ENCODE data around the gene POLR3G. TPM values are rescaled to one million over a fixed set of nuclear protein-coding genes. Genes with fewer than 3 reads are reported as not detected.

The POLR3G gene
- total RNA-seq, 1 donor from 2014 or later, result 5.4 TPM

DNA sequence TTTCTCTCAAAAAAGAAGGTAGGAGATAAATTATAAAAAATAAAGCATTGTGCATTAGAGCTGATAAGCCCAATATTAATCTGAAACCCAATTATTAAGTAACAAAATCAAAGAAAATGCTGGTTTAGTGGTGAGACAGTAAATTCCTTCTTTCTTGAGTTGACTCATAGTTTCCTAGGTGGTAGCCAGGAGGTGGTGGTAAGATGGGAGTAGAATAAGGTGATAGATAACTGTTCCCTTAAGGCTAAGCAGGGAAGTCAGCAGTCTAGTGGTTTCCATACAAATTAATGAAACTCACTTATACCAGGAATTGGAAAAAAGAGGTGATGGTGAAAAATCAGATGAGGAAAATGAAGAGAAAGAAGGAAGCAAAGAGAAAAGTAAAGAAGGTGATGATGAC lies 31.6 kb downstream of the POLR3G start:
- H3K4me1 ChIP-seq, result no peaks in the 10 kb centered on the region
- TF ChIP-seq, protein P1, sequence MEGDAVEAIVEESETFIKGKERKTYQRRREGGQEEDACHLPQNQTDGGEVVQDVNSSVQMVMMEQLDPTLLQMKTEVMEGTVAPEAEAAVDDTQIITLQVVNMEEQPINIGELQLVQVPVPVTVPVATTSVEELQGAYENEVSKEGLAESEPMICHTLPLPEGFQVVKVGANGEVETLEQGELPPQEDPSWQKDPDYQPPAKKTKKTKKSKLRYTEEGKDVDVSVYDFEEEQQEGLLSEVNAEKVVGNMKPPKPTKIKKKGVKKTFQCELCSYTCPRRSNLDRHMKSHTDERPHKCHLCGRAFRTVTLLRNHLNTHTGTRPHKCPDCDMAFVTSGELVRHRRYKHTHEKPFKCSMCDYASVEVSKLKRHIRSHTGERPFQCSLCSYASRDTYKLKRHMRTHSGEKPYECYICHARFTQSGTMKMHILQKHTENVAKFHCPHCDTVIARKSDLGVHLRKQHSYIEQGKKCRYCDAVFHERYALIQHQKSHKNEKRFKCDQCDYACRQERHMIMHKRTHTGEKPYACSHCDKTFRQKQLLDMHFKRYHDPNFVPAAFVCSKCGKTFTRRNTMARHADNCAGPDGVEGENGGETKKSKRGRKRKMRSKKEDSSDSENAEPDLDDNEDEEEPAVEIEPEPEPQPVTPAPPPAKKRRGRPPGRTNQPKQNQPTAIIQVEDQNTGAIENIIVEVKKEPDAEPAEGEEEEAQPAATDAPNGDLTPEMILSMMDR (IDR thresholded peaks at IDR 0.05), result no peak
- TF ChIP-seq POLR2AphosphoS5 (IDR thresholded peaks at IDR 0.05; ENCODE audit: insufficient read depth in 1 of 2, low read depth in 1 of 2) (no peak), POLR2A (IDR thresholded peaks at IDR 0.05) (no peak)
- no peaks in the 10 kb centered on the region for H3K36me3 ChIP-seq
- H3K4me3 ChIP-seq, result no peak overlapping the region
- H3K27me3 ChIP-seq, result no peaks in the 10 kb centered on the region
- DNase-seq (ENCODE audit: extremely low spot score in 2 of 2), result no peak
- H3K9me3 ChIP-seq, result no peaks in the 10 kb centered on the region
- H3K27ac ChIP-seq, result no peak overlapping the region
- intact Hi-C loops (cut with DNase I), result no loop called here

DNA sequence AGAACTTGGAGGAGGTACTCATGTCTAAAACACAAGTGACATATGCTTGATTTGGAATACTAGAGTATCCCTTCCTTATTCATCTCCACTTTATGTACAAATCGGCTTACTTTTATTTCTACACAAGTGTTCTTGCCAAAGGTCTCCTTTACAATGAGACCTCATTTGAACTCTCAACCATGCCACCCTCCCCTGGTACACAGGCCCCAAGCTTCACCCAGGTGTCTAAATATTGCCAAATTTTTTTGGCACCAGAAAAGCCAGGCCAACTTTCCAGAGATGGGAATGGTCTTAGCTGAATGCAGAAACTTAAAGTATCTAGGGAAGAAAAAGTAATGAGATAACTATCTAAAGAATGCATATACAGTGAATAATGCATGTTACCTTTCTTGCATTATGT lies 35.8 kb downstream of the POLR3G start:
- no peak for DNase-seq (ENCODE audit: extremely low spot score in 2 of 2)
- TF ChIP-seq POLR2AphosphoS5 (IDR thresholded peaks at IDR 0.05; ENCODE audit: insufficient read depth in 1 of 2, low read depth in 1 of 2), result no peak
- TF ChIP-seq, protein P1 (IDR thresholded peaks at IDR 0.05), result no peak
- TF ChIP-seq POLR2A (IDR thresholded peaks at IDR 0.05), result no peak
- Histone ChIP-seq H3K36me3 (no peaks in the 10 kb centered on the region), H3K27ac (no peak overlapping the region), H3K4me3 (no peak overlapping the region), H3K9me3 (no peaks in the 10 kb centered on the region), H3K27me3 (no peaks in the 10 kb centered on the region), H3K4me1 (no peaks in the 10 kb centered on the region)
- intact Hi-C loops (cut with DNase I), result no loop called here

DNA sequence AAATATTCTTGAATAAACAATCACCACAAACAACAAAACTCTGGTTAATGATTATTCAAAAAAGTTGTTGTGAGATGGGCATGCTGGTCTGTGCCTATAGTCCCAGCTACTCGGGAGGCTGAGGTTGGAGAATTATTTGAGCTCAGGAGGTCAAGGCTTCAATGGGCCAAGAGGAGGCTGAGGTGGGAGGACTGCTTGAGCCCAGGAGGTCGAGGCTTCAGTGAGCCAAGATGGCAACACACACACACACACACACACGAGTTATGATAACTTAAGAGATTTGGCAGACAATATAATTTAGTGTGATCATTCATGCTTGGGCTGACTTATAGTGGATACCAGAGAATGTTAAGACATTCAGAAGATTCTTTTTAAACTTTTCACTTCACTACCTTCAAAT lies 39.9 kb downstream of the POLR3G start:
- H3K4me3 ChIP-seq, result no peak overlapping the region
- no peaks in the 10 kb centered on the region for H3K27me3 ChIP-seq
- intact Hi-C loops (cut with DNase I), result no loop called here
- TF ChIP-seq POLR2AphosphoS5 (IDR thresholded peaks at IDR 0.05; ENCODE audit: insufficient read depth in 1 of 2, low read depth in 1 of 2) (no peak), POLR2A (IDR thresholded peaks at IDR 0.05) (no peak)
- TF ChIP-seq, protein P1 (IDR thresholded peaks at IDR 0.05), result no peak
- DNase-seq (ENCODE audit: extremely low spot score in 2 of 2), result no peak
- H3K9me3 ChIP-seq, result no peaks in the 10 kb centered on the region
- no peaks in the 10 kb centered on the region for H3K4me1 ChIP-seq
- peaks cover 0 to 7% of the 10 kb centered on the region in 2 donors for H3K36me3 ChIP-seq
- H3K27ac ChIP-seq, result no peak overlapping the region

DNA sequence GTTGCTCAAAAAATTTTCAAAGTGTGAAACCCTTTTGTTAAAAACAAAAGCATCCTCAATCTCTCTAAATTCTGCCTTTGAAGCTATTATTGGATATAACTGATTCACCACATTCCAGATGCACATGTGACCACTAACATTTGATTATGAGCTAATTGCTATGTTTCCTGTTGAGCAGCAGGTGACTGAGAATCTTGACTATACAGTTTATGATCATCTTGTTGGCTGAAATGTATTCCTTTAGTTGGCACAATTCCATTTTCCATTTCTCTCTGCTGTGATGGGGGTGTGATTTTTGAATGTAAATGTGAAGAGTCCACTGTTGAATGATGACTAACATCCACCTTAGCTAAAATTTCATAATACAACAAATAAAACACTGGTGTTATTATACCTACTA lies 44.0 kb downstream of the POLR3G start:
- no peaks in the 10 kb centered on the region for H3K4me1 ChIP-seq
- TF ChIP-seq, protein P1 (IDR thresholded peaks at IDR 0.05), result no peak
- TF ChIP-seq POLR2A (IDR thresholded peaks at IDR 0.05) (no peak), POLR2AphosphoS5 (IDR thresholded peaks at IDR 0.05; ENCODE audit: insufficient read depth in 1 of 2, low read depth in 1 of 2) (no peak)
- intact Hi-C loops (cut with DNase I), result no loop called here
- H3K36me3 ChIP-seq, result peaks cover 0 to 7% of the 10 kb centered on the region in 2 donors
- no peak for DNase-seq (ENCODE audit: extremely low spot score in 2 of 2)
- no peak overlapping the region for H3K4me3 ChIP-seq
- no peaks in the 10 kb centered on the region for H3K9me3 ChIP-seq
- no peak overlapping the region for H3K27ac ChIP-seq
- H3K27me3 ChIP-seq, result no peaks in the 10 kb centered on the region

DNA sequence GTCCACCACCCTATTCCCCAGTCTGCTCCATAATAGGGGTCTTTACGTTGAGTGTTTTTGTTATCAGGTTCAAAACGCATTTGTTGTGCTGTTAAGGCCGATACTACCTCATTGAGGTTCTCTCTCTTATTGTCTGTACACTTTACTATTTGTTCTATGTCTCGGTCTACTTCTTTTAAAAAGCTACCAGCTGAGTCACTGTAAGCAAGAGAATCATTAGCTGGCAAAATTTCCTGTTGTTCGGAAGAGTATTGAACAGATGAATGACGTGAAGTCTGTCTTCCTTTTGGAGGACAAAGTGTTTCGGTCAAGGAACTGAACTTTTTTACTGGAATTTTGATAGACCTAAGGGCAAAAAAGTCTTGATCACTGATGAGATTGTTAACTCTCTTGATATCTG lies 44.4 kb downstream of the POLR3G start:
- DNase-seq (ENCODE audit: extremely low spot score in 2 of 2), result no peak
- intact Hi-C loops (cut with DNase I), result no loop called here
- Histone ChIP-seq H3K27ac (no peak overlapping the region), H3K4me1 (no peaks in the 10 kb centered on the region), H3K27me3 (no peaks in the 10 kb centered on the region), H3K9me3 (no peaks in the 10 kb centered on the region), H3K4me3 (no peak overlapping the region), H3K36me3 (peaks cover 3 to 11% of the 10 kb centered on the region in 2 donors)
- TF ChIP-seq, protein P1 (IDR thresholded peaks at IDR 0.05), result no peak
- TF ChIP-seq POLR2AphosphoS5 (IDR thresholded peaks at IDR 0.05; ENCODE audit: insufficient read depth in 1 of 2, low read depth in 1 of 2) (no peak), POLR2A (IDR thresholded peaks at IDR 0.05) (no peak)

All from vagina (tissue), 2 donors.